Mesothelial cell of epicardium (in vitro differentiated cells): ENCODE data around the gene ASB1. TPM values are rescaled to one million over a fixed set of nuclear protein-coding genes. Genes with fewer than 3 reads are reported as not detected.
A peak's percentile ranks its signal among the peaks of the same experiment; 100 is the strongest.

Experiments used
- DNase-seq, 2 experiments: peaks; one replicate each; pipeline ENCODE4 v3.0.0; 2021; ENCODE audit warnings: low spot score in 2 of 2; ENCODE audit not compliant: unreplicated experiment in 2 of 2
- H3K27ac Mint-ChIP-seq: 2 replicates; pipeline ENCODE4 v1.8.0; 2021; ENCODE audit warnings: mixed read lengths
- H3K27me3 Mint-ChIP-seq: 2 replicates; pipeline ENCODE4 v1.8.0; 2021; ENCODE audit warnings: low read depth, mixed read lengths
- H3K36me3 Mint-ChIP-seq: 2 replicates; pipeline ENCODE4 v1.8.0; 2021; ENCODE audit warnings: mixed read lengths
- H3K4me1 Mint-ChIP-seq: 2 replicates; pipeline ENCODE4 v1.8.0; 2021; ENCODE audit warnings: mixed read lengths
- H3K4me3 Mint-ChIP-seq: 2 replicates; pipeline ENCODE4 v1.8.0; 2021; ENCODE audit warnings: mild to moderate bottlenecking, moderate library complexity, mixed read lengths
- H3K9me3 Mint-ChIP-seq: 2 replicates; pipeline ENCODE4 v1.8.0; 2021; ENCODE audit warnings: mixed read lengths
- total RNA-seq: library from RNA; stranded (reverse); gene quantifications from 3 replicates; pipeline ENCODE4 v1.2.1, GENCODE V29; 2021
- TF ChIP-seq, protein P1 (sequence below): fragments of 200-600 bp; sonication (generic); IDR thresholded peaks from one replicate; pipeline ENCODE4 v1.5.0; 2021; ENCODE audit warnings: antibody characterized with exemption; ENCODE audit not compliant: unreplicated experiment

Gene ASB1
- 33.2 to 39.2 TPM (median 38.9 TPM) in 3 replicates for total RNA-seq

GRCh38 chr2:238426568-238427434, at the start of gene ASB1:
ASB1 (plus strand) TSS chr2:238426927; CDS start chr2:238427071, 144 bp downstream.
- peaks cover 23% of the 10 kb centered on the region for H3K36me3 Mint-ChIP-seq
- DNase-seq: peak; percentile 66 to 87
- H3K4me3 Mint-ChIP-seq: peak within 1 kb of the TSS; percentile 93
- peaks cover 9% of the 10 kb centered on the region for H3K9me3 Mint-ChIP-seq
- no peaks in the 10 kb centered on the region for H3K27me3 Mint-ChIP-seq
- TF ChIP-seq, protein P1, sequence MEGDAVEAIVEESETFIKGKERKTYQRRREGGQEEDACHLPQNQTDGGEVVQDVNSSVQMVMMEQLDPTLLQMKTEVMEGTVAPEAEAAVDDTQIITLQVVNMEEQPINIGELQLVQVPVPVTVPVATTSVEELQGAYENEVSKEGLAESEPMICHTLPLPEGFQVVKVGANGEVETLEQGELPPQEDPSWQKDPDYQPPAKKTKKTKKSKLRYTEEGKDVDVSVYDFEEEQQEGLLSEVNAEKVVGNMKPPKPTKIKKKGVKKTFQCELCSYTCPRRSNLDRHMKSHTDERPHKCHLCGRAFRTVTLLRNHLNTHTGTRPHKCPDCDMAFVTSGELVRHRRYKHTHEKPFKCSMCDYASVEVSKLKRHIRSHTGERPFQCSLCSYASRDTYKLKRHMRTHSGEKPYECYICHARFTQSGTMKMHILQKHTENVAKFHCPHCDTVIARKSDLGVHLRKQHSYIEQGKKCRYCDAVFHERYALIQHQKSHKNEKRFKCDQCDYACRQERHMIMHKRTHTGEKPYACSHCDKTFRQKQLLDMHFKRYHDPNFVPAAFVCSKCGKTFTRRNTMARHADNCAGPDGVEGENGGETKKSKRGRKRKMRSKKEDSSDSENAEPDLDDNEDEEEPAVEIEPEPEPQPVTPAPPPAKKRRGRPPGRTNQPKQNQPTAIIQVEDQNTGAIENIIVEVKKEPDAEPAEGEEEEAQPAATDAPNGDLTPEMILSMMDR: no peak
- H3K4me1 Mint-ChIP-seq: peaks cover 27% of the 10 kb centered on the region
- H3K27ac Mint-ChIP-seq: peak within 1 kb of the TSS; percentile 93

DNA sequence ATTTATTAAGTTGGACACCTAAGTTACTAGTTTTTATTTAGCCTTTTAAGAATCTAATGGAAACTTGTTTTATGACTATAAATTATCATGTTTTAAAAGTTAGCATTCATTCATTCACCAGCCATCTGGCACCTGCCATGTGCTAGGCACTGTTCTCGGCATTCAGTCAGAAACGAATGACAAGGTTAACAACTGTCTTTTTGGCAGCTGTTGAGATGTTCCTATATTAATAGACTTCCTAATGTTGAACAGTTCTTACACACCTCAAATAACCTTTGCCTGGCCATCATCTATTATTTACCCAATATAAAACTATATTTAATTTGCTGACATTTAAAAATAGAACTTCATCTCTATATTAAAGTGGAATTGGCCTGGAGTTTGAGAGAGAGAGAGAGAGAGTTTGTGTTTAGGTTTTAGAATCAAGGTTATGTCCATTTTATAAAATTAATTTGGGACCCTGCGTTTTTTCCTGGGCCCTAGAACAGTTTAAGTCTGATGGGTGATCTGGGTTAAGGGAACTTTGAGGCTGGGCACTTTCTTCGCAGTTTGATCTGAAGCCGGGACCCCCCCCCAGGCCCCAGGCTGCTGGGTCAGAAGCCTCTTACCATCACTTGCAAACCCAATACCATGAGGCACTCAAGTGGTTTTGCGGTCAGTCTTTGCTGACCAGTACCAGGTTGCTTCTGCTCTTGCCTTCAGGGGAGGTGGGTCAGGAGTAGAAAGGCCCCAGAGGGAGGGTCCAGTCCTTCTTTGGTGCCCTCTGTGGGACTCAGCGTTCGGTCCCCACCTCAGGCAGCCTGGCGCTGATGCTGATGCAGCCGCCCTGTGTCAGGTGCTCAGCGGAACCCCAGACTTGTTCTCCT, 48.3 kb upstream of the ASB1 start:
- Mint-ChIP-seq H3K4me1 (peaks cover 9% of the 10 kb centered on the region), H3K27me3 (peaks cover 5% of the 10 kb centered on the region), H3K4me3 (no peak overlapping the region), H3K9me3 (peaks cover 11% of the 10 kb centered on the region), H3K36me3 (peaks cover 29% of the 10 kb centered on the region), H3K27ac (no peak overlapping the region)
- DNase-seq: no peak
- TF ChIP-seq, protein P1: no peak

DNA sequence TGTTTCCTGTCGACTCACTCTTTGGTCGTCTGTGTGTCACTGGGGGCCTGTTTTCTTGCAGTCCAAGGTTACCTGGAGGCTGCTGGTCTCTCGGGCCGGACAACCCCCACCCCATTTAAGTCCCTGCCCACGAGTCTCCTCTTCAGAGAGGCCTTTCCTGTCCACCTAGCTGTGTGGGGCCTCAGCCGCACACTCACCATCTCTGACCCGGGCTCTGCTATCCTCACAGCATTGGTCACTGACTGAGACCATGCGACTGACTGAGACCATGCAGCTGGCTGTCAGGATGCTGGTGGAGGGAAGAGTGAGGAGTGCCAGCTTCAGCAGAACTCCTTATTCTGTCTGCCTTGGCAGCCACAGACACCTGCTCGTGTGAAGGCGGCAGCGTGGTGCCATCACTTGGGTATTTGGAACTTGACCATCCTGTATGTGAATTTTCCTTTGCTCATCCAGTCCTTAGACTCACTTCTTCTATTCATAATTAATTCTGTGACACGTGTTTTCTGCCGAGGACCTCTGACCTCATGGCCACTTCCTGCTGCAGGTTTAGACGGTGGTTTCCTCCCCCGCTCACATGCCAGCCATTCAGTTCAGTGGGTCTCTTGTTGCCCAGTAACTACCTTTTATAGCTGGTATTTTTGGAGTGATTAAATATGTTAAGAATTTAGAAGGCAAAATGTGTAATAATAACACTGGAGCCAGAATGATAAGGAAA, 47.5 kb upstream of the ASB1 start:
- Mint-ChIP-seq H3K4me1 (peaks cover 9% of the 10 kb centered on the region), H3K27ac (no peak overlapping the region), H3K9me3 (peaks cover 14% of the 10 kb centered on the region), H3K4me3 (no peak overlapping the region), H3K36me3 (peaks cover 29% of the 10 kb centered on the region), H3K27me3 (peaks cover 10% of the 10 kb centered on the region)
- TF ChIP-seq, protein P1: no peak
- no peak for DNase-seq

GRCh38 chr2:238380336-238380735, 46.4 kb upstream of the ASB1 start:
- TF ChIP-seq, protein P1: no peak
- Mint-ChIP-seq H3K27me3 (peaks cover 13% of the 10 kb centered on the region), H3K4me1 (peaks cover 9% of the 10 kb centered on the region), H3K9me3 (peaks cover 14% of the 10 kb centered on the region), H3K4me3 (no peak overlapping the region), H3K36me3 (peaks cover 28% of the 10 kb centered on the region), H3K27ac (peak overlapping the region; percentile 25)
- DNase-seq: no peak

- H3K27ac Mint-ChIP-seq: no peak overlapping the region
- peaks cover 9% of the 10 kb centered on the region for H3K4me1 Mint-ChIP-seq
- no peak for DNase-seq
- TF ChIP-seq, protein P1: no peak
- peaks cover 14% of the 10 kb centered on the region for H3K9me3 Mint-ChIP-seq
- no peak overlapping the region for H3K4me3 Mint-ChIP-seq
- H3K27me3 Mint-ChIP-seq: peaks cover 15% of the 10 kb centered on the region
- peaks cover 28% of the 10 kb centered on the region for H3K36me3 Mint-ChIP-seq
These were observed 45.9 kb upstream of the ASB1 start for GRCh38 chr2:238380785-238381184.
